Dermis blood vessel endothelial cell (primary cell): ENCODE results near the gene MAMLD1. TPM values are rescaled to one million over a fixed set of nuclear protein-coding genes. Genes with fewer than 3 reads are reported as not detected.
A peak's percentile ranks its signal among the peaks of the same experiment; 100 is the strongest.

Experiments used
- DNase-seq: peaks from one replicate; pipeline ENCODE4 v3.0.0; 2010
- total RNA-seq: library from RNA; depleted of rRNA; stranded (reverse); fragments of >200 nt; gene quantifications from 2 replicates; pipeline ENCODE4 v1.2.3, GENCODE V29; 2014

Gene MAMLD1
- total RNA-seq, 1 donor from 2014 or later: 0.85 TPM

- DNase-seq: no peak
Measured at GRCh38 chrX:150533863-150534262, 170.7 kb downstream of the MAMLD1 start.

GRCh38 chrX:150536455-150537116 lies 173.5 kb downstream of the MAMLD1 start:
- DNase-seq: peak; percentile 16

- DNase-seq: no peak
Measured at GRCh38 chrX:150537851-150538250, 174.7 kb downstream of the MAMLD1 start.

- DNase-seq: no peak
Measured at GRCh38 chrX:150540965-150541364, 177.8 kb downstream of the MAMLD1 start.

DNA sequence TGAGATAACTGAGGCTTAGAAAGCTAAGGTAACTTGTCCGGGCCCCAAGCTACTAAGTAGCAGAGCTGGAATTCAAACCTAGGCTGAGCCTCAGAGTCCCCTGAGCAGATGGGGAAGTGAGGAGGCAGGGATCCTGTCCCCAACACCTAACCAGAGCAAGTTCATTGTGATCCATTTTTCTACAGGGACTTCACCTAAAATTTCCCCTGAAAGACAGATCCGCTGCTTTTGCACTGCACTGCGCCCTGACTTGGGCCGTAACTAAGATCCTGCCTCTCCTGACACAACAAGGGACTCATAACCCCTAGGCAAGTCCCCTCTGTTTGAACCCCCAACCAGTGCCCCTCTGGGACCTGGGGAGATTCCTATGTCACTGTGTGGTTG lies 179.7 kb downstream of the MAMLD1 start:
- no peak for DNase-seq

GRCh38 chrX:150543230-150544155 lies 180.4 kb downstream of the MAMLD1 start:
- DNase-seq: no peak

DNA sequence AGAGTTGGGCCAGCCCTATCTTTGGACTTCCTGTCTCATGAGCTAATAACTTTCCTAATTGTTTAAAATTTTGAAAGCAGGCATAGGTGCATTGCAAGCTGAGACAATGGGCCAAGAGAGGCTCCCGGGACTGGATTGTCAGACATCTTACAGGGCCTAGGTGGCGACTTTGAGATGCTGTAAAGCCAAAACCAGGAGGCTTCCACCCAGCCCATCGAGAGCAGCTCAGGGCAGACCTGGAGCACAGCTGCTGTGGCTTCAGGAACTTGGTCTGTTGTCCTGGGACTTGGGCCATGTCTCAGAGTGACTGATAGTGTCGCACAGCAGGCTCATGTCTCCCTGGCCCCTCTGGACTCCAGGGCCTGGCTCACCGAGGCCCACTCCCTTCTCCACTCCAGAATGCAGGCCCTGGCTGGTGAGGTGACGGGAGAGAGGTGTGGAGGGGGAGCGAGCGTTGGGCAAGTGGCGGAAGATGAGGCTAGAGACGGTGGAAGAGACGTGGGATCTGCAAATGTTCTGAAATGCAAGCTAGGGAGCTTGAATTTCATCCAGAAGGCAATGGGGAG lies 181.2 kb downstream of the MAMLD1 start:
- no peak for DNase-seq

- DNase-seq: peak; percentile 20
Measured at GRCh38 chrX:150544835-150545770, 182.0 kb downstream of the MAMLD1 start.

DNA sequence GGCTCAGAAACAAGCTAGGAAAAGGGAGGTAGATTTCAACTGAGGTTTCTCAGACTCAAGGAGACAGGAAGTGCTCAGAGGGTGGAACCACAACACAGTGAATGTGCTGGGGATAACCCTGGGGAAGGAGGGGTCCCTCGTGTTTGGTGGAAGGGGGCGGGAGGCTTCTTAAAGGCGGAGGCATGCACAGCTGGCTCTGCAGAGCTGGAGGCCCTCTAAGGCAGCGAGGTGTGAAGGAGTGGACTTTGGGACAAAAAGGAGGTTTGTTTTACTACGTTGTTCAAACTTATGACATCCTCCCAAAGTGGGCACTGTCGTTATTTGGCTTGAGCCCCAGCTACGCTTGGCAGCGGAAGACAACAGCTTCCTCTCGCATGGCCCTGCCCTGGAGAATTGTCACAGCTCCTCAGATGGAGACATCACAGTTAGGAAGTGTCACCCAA lies 183.6 kb downstream of the MAMLD1 start:
- no peak for DNase-seq

DNA sequence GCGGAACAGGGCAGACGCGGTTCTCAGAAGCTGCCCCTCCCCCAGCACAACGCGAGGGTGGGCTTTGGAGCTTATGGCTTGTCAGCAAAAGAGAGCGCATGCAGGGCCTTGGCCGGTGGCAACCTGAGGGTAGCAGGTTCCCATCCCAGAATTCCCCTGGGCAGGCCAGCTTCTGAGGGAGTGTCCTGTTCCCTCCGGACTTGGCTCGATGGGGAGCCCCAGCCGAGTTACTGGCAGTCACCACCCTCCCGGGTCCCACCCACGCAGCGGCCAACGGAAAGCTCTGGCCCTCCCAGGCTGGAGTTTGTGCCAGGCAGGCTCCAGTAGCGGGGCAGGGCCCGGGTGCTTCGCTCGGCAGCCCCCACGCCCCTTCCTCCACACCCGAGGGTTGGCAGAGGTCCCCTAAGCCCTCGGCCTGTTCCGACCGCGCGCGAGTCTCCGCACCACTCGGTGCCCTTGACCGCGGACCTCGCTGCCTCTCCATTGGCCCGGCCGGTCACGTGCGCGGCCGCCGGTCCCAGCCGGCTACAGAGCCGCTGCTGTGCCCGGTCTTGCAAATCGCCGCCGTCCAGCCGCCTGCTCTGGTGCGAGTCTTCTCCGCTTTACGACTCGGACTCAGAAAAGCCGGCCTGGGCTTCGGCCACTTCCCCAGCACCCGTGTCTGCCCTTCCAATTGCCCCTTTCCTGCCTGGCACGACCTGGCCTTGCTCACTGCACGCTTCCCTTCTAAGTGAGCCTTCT lies 184.4 kb downstream of the MAMLD1 start:
- DNase-seq: peak; percentile 59

DNA sequence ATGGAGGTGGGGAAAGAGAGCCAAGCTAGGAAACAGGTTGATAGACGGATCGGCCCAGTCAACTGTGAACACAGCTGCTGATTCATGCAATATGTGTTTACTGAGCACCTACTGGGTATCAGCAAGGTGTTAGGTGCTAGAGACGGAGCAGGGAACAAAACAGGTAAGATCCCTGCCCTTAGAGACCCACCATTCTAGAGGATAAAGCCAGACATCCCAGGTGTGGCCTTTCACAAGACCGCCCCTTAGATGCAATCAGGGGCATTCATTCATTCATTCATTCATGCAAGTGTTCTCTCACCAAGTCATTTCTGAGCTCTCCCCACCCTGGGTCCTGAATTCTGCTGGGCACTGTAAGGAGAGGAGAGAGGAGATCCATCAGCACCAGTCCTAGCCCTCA lies 185.1 kb downstream of the MAMLD1 start:
- DNase-seq: no peak

DNA sequence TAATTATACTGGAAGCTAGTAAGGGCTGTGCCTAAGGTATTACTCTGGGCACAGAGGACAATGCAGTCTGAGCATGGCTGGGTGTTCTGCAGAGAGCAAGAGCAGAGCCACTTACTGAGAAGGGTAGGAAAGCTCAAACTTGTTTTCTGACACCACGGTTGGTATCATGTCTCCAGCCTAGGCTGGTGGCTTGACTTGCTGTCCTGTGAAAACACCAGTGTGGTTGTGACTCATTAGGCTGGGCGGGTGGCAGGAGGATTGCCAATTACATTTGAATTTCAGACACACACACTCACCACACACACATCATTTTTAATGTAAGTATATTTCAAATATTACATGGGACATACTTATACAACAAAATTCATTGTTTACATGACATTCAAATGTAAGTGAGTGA lies 185.6 kb downstream of the MAMLD1 start:
- DNase-seq: no peak

DNA sequence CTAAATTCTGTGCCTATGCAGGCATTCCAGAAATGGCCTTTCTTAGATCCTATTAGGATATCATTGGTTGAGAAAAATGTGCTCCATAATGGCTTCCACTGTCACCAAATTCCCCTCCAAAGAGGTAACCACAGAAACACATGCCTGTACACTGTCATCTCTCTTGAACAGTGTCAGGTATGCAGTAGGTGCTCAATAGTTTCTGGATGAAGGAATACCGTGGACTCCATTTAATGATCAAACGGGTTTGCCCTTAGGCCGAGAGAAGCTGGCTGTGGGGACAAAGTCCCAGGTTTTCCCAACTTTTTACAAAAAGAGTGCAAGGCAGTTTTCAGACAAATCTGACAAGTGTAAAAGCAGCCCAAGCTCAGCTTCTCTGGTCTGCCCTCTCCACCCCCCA lies 188.8 kb downstream of the MAMLD1 start:
- DNase-seq: no peak

GRCh38 chrX:150558424-150558823 lies 195.3 kb downstream of the MAMLD1 start:
- DNase-seq: no peak

Other genes starting within 250 kb of the MAMLD1 start
- 16.7 and 23.5 TPM in 2 replicates for gene MTM1, start 205.3 kb downstream of the MAMLD1 start, total RNA-seq